ENCODE data around the gene PPP1R36.
A peak's percentile ranks its signal among the peaks of the same experiment; 100 is the strongest.
"Not testable (repeated sequence)": the region's sequence is repeated elsewhere in the genome, so short reads cannot be mapped to it uniquely, and the experiment has no call there.

The PPP1R36 gene

GRCh38 chr14:64569646-64570045 is 19.9 kb downstream of the PPP1R36 start:
- not testable (repeated sequence) for DNase-seq

DNA sequence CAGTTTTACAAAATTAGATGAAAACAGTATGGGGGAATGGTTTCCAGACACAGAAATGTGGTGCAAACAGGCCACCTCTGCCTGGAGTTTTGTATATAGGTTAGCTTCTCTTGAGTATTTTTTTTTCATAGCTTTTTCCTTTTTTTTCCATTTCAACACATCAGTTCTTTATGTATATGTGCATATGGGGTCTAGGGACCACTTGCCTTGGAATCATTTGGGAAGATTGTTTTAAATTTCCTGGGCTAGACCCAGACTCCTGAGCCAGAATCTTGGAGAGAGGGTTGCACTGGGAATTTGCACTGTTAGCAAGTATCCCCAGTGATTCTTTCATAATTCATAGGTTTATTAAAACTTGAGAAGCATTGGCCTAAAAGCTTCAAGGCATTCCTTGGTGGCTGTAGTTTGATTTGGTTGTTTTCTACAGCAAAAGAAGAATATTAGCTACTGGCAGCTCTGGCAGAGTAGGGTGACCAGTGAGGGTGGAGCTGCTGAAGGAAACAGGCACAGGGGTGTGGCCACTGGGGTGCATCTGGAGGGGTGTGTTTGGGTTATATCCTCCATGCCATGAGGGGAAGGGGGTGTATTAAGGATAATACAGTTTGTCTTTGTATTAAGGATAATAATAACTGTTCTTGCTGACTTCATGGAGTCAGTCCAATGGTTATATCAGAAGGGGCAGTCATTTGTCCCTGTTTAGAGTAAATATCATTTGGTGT is 22.8 kb downstream of the PPP1R36 start:
- DNase-seq = no peak

DNA sequence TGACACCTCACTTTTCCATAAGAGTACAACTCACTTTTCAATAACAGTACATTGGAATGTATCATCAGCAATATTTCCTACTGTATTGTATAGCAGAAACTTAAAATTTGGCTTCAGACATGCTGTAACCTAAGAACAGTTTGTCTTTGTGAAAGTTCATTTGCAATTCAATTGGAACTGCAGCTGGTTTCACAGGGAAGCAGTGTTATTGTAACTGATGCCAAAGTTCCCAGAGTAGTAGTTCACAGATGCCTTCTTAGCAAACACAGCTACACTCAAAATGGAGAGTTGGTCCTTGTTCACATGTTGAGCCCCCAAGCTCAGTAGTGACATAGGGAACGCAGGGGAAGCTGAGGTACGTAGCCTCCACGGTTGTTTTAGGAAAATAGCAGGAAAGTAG is 23.3 kb downstream of the PPP1R36 start:
- no peak for DNase-seq

DNA sequence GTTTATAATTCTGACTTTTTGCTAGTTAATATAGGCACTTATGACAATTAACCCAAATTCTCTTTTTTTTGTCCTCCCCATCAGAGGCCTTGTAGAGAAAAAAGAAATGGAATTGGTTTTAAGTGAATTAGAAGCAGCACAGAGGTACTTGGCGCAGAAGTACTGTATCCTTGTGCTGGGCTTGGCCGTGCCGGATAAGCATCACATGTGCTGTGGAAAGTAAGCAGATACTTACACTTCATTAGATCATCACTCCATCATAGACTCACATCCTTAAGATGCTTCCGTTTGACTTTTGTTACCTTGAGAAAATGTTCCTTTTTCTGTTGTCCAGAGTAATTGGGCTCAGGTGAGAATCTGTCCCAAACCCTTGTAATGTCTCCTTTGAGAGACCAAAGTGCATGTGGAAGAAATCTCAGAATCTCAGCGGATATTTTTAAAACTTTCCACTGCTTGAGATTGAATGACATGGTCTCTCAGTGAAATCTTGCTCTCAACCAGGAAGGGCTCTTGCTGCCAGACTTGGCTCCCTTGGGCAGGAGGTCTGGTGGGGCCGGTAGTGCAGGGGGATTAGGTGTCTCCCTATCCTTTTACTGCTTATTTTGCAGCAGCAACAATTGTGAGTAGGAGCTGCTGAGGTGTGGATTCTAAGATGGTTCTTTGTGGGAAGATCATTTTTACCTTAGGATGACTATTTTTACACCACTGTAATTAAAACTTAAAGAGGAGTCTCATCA is 24.8 kb downstream of the PPP1R36 start:
- DNase-seq = no peak

DNA sequence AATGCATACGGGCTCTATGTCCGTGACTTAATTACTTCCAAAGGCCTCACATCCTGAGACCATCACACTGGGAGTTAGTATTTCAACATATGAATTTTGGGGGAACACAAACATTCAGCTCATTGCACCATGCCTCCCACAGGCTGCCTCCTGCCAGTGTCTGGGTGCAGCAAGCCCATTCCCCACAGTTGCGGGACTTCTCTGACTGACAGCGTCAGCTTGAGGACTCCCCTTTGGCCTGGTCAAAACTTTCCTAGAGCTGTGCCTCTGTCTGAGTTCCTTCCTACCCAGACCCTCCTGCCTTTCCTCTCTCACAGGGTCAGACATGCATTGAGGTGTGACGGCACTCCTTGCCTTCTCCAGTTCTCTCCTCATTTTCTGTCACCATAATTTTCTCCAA is 27.4 kb downstream of the PPP1R36 start:
- DNase-seq = no peak

DNA sequence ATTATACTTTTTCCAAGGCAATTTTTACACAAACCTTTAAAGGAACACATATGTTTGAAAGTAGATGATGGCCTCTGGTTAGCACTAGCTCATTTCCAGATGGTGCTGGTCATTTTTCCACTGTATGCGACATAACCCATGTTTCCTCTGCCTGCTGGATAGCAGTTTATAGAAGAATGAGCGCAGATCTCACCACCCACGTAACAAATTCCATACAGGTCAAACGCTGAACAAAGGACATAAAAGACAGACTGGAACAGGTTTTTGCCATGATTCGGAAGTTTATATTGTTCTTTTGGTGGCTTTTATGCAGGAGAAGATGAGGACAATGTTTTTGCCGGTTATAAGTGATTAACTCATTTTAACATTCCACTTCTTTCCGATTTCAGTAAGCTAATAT is 30.7 kb downstream of the PPP1R36 start:
- no peak for DNase-seq

- DNase-seq = no peak
Observed at GRCh38 chr14:64581363-64581762, 31.6 kb downstream of the PPP1R36 start.

DNA sequence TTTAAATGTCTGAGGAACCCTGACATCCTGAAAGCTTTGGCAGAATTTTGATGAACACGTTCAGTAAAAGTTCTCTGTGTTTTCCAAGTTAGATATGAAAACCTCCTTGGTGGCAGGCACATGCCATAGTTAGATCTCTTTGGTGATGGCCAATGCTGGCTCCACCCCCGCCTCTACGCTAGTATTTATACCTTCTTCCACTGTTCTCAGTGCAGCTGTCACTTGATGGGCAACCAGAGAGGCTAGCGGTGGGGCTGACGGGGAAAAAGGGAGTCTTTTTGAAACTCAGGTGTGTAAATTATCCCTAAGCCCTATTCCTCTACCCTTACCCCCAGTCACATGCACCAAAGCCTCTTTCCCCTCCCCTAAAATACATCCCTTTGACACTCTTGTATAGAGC is 32.1 kb downstream of the PPP1R36 start:
- no peak for DNase-seq

DNA sequence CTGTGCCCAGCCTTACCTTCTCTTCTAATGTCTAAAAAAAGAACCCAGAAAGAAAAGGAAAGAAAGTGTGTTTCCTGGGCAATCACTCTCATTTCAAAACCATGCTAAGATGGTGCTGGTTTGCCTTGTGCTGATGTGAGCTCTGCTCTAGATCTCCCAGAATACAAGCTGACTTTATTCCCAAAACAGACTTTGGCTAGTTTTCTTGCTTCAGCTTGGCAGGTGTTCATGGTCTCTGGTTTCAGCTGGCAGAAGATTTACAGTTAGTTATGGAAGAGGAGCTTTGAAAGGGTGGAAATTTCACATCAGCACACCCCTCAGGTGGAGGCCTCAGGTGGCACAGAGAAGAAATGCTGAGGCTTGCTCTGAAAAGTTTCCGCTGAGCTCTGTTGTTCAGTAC is 34.4 kb downstream of the PPP1R36 start:
- DNase-seq = no peak

DNA sequence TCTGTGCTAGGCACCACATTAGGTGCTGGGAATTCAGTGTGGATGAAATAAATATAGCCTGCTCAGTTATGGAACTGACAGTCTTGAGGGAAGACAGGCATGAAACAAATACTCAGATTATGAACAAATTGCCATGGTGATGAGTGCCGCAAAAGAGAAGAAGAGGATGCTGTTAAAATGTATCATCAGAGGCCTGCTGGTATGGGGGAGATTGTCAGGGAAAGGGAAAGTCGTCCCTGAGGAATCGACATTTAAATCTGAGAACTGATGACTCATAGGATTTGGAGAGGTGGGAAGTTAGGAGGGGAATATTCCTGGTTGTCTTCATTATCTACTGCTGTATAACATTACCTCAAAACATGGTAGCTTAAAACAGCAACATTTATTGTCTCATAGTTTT is 42.0 kb downstream of the PPP1R36 start:
- no peak for DNase-seq

GRCh38 chr14:64594438-64594837 is 44.7 kb downstream of the PPP1R36 start:
- no peak for DNase-seq

GRCh38 chr14:64598404-64598803 is 48.6 kb downstream of the PPP1R36 start:
- no peak for DNase-seq

DNA sequence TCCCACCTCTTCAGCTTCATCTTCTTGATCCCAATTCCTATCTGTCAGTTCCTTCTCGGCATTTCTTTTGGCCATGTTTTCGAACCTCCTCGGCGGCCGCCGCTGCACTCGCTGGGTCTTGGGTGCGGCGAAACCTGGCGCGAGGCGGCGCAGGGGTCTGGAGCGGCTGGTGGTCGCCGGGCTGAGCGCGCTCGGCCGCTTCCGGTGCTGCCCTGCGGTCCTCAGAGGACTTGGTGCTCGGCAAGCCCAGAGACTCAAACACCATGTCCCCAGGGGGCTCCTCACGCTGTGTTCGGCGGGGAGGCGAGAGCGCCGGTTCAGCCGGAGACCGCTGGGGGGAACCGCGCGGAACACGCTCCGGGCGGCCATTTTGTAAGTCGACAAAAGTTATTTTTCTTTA is 51.8 kb downstream of the PPP1R36 start:
- no peak for DNase-seq

- DNase-seq = no peak
Observed at GRCh38 chr14:64602826-64603225, 53.1 kb downstream of the PPP1R36 start.

GRCh38 chr14:64604001-64604400 is 54.2 kb downstream of the PPP1R36 start:
- DNase-seq = no peak

DNA sequence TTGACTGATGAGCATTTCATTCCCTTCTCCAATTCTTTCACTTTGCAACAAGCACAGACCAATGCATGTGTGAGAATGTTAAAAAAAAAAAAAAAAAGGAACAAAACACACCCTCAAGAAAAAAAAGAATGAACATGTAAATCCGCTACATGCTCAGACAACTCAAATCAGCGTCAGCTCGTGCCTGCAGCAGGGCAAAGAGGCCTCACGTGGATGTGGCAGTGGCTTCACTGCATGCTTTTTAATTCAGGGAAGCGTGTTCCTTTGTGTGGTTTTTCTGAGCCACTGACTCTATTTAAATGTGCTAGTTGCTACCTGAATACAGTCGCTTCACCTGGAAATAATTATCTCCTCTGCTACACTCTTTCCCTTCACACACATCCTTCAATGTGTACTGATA is 55.1 kb downstream of the PPP1R36 start:
- peak; percentile 41 to 56 for DNase-seq

- DNase-seq = no peak
Observed at GRCh38 chr14:64605926-64606685, 56.3 kb downstream of the PPP1R36 start.

DNA sequence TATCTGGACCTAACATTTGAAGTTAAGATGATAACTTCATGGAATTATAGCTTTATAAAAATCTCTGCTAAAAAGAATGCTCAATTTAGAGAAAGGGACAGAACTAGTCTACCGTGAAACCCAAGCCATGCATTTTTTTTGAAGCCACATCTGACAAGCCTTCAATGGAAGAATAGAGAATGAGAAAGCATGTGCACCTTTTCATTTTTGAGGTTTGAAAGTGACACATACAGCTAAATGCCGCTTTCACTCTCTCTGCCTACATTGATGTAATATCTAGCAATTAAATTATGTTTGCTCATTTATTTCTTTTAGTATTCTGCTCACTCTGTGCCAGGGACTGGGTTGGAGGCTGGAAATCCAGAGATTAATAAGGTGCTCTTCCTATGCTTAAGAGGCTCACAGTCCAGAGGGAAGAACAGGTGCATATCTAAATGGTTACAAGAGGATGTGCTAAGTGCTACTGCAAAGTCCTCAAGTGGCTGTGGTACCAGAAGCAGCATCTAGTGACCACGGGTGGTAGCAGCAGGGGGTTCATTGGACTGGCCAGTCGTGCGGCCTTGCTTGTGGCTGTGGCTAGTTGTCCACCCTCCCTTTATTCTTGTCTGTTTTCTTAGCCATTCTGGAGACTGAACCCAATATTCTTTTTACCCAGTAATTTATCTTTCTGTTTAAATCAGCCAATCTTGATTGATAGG is 60.4 kb downstream of the PPP1R36 start:
- DNase-seq = no peak

DNA sequence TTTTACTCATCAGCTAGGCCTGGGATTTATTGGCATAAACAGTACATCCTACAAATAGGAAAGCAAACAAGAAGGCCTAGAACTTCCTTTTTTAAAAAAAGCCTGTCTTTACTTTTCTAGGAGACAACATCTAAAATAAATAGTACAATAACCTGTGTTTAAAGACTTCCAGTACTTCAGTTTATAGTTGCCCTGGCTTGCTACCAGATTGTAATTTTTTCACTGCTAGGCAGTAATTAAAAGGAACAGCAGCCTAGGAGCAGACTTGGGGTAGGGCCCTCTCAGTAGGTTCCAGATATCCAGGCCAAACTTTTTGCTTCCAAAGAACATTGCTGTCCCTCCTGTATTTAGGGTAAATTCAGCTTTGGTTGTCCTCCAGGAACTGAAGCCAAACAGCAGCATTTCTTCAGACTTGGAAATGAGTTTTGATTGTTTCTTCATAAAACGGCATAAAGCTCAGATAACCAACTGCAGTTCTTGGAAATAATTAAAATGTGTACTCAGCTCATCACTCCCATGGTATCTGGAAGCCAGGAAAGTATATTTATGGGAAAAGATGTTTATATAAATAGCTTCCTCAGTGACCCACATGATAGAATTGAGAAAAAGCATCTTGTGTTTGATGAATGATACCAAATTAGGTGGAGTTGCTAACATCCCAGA is 61.7 kb downstream of the PPP1R36 start:
- DNase-seq = no peak

GRCh38 chr14:64612021-64612380 is 62.2 kb downstream of the PPP1R36 start:
- no peak for DNase-seq

- no peak for DNase-seq
Observed at GRCh38 chr14:64612971-64613666, 63.4 kb downstream of the PPP1R36 start.

DNA sequence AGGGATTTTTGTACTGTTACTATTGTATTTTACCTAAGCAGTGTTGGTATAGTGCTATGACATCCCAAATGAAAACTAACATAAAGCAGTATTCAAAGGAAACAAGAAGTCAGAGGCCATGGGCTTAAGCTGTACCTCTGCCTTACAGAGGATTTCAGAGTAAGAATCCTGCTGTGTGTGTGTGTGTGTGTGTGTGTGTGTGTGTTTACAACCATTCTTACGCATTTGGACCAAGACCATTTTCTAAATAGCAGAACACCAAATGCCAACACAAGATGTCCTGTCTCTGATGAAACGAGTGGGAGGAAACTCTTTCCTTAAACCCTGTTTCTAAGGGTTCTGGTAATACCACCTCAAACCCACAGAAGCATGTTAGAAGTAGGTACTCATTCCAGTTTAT is 64.4 kb downstream of the PPP1R36 start:
- DNase-seq = no peak

Measured in NCI-H1930 (cell line).